Urothelium cell line (cell line): Measurements from ENCODE around the gene LYZL2.
"Not testable (repeated sequence)": the region's sequence is repeated elsewhere in the genome, so short reads cannot be mapped to it uniquely, and the experiment has no call there.

ENCODE experiments used
- DNase-seq: peaks from one replicate; pipeline ENCODE4 v3.0.0; 2011; ENCODE audit warnings: low spot score, mixed read lengths
- FAIRE-seq: peaks from 2 replicates; lab custom pipeline; 2011; peaks lifted over from hg19 to GRCh38; lab: Jason Lieb, UNC

The LYZL2 gene

DNA sequence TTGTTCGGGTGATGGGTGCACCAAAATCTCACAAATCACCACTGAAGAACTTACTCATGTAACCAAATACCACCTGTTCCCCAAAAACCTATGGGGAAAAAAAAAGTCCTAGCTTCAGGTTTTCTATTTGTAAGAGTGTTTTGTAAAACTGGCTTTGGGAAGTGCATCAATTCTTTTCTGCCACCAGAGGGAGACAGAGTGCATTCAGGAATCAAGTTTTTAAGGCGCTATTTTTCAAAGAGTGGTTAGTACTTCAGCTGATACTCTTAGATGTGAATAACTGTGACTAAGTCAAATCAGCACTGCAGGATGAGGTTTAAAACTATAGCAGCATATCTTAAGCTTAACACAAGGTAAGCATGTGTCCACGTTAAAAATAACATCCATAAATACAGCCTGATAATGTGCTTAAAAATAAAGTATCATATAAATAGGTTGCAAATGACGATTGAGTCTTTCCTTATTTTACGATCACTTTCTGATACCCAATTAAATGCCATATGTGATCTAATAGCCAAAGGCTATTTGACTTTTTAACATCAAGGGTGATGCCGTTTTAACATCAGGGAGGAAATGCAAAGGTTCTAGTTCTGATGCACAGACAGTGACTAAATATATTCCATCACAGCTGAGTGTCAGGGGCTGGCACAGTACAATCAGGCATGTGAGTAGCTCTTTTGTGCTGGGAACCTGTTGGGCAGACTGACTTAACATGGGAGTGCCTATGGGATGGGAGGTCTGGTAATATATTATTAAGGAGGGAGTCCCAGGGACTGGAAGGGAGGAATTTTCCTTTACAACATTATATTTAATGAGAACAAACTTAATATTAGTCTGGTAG lies 10.6 kb upstream of the LYZL2 start:
- FAIRE-seq (no peak), DNase-seq (peak; percentile 49)

GRCh38 chr10:30637881-30638467 lies 8.4 kb upstream of the LYZL2 start:
- DNase-seq (peak; percentile 83), FAIRE-seq (peak; percentile 92)

- FAIRE-seq (no peak), DNase-seq (no peak)
Observed at GRCh38 chr10:30631188-30631587, 1.6 kb upstream of the LYZL2 start.

GRCh38 chr10:30630571-30630970 lies 1.0 kb upstream of the LYZL2 start:
- DNase-seq: no peak
- no peak for FAIRE-seq

GRCh38 chr10:30628576-30628975 lies 977 bp downstream of the LYZL2 start:
- DNase-seq: not testable (repeated sequence)
- peak; percentile 61 for FAIRE-seq

DNA sequence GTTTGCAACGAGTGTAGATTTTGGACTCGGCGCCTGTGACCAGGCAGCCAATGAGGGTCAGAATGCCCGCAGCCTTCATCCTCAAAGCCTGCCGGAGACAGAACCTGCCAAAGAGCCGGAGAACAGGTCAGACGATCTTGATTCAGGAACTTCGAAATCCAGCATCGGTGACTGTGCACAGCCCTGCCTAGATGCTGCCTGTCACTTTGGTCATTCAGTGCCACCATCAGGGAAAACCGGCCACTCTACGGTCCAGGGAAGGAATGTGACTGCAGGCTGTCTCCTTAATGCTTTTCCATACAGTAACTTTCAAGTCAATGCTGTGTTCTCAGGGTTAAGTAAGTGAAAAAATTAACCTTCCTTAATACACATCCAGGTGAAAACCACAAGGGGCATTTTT lies 2.7 kb downstream of the LYZL2 start:
- FAIRE-seq: peak; percentile 66
- not testable (repeated sequence) for DNase-seq

DNA sequence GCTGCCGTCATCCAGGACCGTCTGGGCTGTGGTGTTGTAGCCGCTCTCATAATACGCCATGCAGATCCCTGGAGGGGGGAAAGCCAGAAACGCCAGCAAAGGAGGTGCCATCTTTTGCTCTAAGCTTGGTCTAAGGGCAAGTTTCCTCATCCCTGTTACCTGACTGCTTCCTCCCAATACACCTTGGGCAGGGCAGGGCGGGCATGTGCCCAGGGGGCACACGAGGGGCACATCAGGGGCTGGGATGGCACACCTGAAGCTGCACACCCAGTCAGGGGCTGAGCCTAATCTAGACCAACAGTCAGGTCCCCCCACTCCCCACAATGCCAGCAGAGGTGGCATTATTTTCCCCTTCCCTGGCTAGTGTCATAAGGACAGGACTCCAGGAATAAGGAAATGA lies 3.4 kb downstream of the LYZL2 start:
- peak; percentile 44 for FAIRE-seq
- DNase-seq: not testable (repeated sequence)

GRCh38 chr10:30625080-30625479 lies 4.5 kb downstream of the LYZL2 start:
- DNase-seq (no peak), FAIRE-seq (no peak)

GRCh38 chr10:30619966-30620365 lies 9.6 kb downstream of the LYZL2 start:
- no peak for FAIRE-seq
- DNase-seq: no peak

- no peak for FAIRE-seq
- DNase-seq: no peak
Observed at GRCh38 chr10:30617070-30617469, 12.5 kb downstream of the LYZL2 start.

- not testable (repeated sequence) for FAIRE-seq, DNase-seq
Observed at GRCh38 chr10:30611041-30611440, 18.5 kb downstream of the LYZL2 start.

DNA sequence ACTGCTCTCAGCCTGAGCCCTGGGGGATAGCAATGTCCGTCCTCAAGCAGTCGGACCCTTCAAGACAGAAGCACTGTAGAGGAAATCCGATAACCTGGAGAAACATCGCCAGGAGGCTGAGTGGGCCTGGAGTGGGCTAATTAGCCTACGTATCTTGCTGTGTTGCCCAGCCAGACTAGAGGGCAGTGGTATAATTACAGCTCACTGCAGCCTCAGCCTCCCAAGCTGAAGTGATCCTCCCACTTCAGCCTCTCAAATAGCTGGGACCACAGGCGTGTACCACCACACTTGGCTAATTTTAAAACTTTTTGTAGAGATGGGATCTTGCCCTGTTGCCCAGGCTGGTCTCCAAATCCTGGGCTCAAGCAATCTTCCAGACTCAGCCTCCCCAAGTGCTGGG lies 21.7 kb downstream of the LYZL2 start:
- FAIRE-seq (no peak), DNase-seq (no peak)

DNA sequence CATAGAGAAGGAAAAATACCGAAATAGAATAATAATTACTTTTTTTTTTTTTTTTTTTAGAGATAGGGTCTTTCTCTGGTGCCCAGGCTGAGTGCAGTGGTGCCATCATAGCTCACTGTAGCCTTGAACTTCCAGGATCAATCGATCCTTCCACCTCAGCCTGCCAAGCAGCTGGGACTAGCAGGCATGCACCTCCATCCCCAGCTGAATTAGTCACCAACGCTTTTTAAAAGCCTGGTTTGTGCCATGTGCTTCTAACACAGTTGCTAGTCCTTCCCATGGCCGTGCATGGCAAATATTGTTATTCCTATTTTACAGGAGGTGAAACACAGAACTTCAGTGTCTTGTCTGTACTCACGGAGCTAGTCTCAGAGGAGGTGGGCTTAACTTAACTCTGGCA lies 23.2 kb downstream of the LYZL2 start:
- FAIRE-seq: no peak
- no peak for DNase-seq

DNA sequence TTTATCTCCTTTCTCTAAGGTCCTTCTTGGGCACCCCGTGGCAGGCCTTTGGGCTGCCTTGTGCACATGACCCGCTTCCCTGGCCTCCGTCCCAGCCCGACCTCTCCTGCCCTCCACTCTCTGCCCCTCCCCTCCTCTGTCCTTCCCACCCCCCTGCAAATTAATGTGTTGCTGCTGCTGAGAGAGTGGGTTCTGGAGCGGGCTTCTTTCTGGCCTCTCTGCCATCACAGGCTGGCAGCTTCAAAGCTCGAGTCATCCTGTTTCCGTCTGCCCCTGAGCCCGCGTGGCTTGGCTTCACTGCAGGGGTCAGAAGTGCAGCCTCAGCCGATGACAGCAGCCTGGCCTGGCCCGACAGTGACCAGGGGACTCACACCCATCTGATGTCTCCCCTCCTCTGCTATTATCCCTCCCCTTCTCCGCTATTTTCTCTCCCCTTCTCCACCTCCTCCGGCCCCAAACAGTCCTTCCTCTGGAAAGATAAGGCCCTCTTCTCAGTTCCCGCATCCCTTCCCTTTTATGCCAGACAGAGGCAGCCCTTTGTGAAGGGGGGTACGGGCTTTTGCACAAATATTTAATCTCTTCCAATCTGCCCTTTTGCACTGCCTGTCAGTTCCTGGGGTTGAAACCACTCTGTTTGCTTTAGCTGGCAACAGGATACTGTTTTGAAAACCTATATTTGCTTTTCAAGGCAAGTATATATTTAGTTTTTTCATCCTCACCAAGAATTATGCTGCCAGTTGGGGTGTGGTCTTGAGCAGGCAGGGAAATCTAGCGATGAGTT lies 24.0 kb downstream of the LYZL2 start:
- FAIRE-seq, DNase-seq: not testable (repeated sequence)

- FAIRE-seq (no peak), DNase-seq (no peak)
Observed at GRCh38 chr10:30603589-30603988, 26.0 kb downstream of the LYZL2 start.

DNA sequence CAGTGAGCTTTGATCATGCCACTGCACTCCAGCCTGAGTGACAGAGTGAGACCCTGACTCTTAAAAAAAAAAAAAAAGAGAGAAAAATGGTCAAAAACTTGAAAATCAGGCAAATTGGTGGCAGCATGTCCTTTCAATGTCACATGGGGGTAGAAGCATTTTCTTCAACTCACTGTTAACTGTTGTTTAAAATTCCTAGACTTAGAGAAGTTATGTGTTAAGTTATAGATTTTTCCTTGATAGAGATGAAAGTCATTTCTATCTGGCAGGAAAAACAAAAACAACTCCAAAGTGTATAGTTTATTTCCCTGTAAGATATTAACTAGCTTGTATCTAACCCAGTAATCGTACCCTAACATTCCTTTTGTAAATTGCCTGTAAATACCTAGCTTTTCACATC lies 26.8 kb downstream of the LYZL2 start:
- FAIRE-seq: no peak

DNA sequence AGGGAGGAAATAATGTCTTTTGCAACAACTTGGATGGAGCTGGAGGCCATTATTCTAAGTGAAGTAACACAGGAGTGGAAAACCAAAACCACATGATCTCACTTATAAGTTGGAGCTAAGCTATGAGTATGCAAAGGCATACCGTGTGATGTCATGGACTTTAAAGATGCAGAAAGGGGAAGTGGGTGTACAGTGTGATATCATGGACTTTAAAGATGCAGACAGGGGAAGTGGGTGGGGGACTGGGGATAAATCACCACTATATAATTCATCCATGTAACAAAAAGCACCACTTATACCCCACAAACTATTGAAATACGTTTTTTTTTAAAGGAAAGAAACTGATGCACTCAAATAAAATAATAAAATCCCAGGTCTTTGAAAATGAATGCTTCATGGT lies 29.5 kb downstream of the LYZL2 start:
- FAIRE-seq: no peak
- no peak for DNase-seq

More for the DNA sequence above, 26.8 kb downstream of the LYZL2 start:
- DNase-seq: no peak

GRCh38 chr10:30598105-30598776 lies 31.3 kb downstream of the LYZL2 start:
- FAIRE-seq: no peak
- no peak for DNase-seq

- not testable (repeated sequence) for FAIRE-seq, DNase-seq
Observed at GRCh38 chr10:30597433-30597824, 32.1 kb downstream of the LYZL2 start.

DNA sequence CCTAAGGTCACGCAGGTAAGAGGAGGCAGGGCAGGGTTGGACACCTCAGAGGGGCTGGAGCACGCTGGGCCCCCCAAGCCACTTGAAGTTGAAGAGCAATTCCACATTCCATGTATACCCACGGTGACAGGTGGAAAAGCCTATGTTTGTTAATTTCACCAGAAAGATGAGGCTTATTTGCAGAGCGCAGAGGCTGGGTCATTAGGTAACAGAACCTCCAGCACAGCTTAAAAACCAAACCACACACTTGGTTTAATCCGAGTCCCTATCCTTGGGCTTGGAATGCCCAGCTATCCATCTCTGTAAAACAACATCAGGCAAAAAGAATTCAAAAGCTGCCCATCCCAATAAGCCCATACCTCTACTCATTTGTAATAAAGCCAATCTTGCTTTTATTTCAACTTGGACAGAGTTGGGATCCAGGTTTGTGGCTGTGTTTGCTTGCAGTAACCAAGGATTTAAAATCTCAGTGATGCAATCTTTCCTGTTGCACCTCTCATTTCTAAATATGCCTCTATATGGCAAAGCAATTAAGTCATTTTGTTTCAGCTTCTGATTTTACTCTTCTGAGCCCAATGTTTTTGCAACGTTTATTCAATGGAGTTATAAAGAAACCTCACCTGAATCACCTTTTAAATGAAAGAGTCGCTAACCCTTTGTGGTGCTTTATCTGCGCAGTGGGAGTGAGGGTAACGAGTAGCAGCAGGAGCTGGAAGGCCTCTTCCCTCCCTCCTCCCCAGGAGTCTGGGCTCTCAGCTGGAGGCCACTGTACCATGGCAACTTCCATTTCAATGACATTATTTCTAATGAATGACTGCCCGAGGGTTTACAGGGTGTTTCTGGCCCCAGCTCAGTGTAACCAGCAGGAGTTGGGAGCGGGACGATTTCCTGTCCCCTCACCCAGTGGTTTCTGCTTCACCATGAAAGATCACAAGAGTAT lies 32.8 kb downstream of the LYZL2 start:
- not testable (repeated sequence) for DNase-seq, FAIRE-seq
